T-helper 9 cell (primary cell): ENCODE results near the gene POT1.

Experiments used
- DNase-seq: peaks from one replicate; pipeline ENCODE4 v3.0.0-alpha.2; 2020

POT1 gene

DNA sequence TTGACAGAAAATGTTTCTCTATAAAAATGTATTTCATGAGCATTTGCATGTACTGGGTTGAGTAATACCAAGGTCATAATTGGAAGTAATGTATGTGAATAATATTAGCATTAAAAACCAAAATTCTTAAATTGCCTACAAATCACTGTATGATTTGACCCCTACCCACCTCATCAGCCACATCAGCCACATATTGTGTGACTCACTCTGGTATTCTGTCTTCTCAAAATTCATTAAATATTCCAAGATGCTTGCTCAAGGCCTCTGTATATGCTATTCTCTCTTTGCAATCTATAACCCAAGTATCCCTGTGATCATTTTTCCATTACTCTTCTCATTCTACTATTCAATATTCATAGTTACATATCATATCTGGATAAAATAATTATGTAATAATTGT lies 21.4 kb downstream of the POT1 start:
- DNase-seq = no peak

DNA sequence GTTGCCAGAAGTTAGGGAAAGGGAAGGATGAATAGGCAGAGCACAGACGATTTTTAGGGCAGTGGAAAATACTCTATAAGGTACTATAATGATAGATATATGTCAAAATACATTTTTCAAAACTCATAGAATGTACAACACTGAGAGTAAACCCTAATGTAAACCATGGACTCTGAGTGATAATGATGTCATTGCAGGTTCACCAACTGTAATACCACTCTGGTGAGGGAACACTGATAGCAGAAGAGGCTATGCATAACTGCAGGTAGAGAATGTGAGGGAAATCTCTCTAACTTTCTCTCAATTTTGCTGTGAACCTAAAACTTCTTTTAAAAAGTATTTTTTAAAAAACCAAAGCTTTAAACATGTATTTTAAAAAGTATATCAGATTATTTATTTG lies 22.1 kb downstream of the POT1 start:
- DNase-seq = no peak

DNA sequence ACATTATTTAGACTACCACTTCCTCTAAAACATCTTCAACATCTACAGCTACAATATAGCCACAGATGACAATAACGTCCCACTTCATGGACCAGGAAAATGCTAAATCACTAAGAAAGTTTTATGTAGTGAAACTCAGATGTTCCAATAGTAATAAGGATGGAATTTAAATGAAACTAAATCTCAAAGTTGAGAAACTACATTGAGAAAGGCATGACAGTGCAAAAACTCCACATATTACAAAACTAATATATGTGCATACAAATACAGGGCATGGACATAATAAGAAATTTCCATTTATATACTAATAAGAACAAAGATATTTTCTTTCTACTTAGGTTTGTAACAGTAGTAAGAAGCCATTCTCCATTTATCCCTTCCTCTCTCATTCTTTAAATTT lies 31.1 kb downstream of the POT1 start:
- DNase-seq = no peak

DNA sequence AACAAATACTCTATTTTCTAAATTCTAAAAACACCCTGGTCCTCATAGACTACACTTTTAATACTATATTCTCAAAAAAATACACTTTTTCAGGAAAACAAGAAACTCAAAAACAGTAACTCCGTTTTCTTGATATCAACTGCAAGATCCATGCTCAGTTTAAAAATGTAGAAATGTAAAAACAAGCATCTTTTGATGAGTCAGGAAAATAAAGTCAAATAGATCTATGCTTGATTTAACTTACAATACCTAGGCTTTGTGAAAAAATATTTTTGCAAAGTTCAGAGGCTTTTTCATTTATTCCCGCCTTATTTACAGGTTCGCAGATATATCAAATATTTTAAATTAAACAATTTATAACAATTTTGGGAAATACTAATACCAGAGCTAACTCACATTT lies 33.6 kb downstream of the POT1 start:
- DNase-seq = no peak

DNA sequence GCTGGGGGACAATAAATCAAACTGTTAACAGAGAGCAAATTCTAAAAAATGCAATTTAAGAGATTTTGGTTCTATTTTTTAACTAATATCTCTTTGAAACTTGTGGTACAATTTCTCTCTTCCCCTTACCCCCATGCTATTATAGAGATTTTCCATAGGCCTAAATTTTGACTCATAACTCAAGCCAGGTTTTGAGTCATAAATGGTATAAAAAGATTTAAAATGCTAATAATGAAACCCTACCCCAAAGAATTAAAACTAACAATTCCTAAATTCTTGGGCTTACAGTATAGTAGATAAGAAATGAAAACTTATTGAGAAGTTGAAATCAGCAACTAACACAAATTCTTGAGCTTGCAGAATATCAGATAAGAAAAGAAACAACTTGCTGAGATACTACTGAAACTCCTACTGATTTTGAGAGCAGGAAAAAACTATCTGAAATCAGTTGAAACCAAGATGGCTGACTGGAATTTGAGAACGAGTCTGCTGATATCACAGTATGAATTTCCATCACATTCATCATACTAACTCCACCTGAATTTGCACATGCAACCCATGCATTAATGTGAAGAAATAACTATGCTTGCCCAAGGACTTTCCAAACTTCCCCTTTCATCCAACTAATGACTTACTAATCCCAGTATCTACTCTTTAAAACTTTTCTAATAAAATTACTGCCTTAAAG lies 36.3 kb downstream of the POT1 start:
- no peak for DNase-seq

DNA sequence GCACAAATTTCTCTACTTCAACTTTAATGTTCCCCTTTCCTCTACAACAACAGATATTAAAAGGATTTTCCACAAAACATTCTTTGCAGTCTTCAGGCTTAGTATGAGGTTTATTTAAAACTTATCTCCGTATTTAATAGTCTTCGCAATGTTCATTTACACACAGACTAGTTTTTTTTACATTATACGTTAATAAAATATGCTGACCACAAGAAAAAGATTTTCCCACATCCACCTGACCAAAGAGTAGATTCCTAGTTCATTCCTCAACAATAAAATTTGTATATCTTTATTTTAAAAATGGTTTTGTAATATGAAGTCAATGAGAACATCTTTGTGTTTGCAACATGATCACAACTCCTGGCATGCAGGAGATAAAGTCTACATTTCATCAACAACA lies 42.4 kb downstream of the POT1 start:
- DNase-seq = no peak

DNA sequence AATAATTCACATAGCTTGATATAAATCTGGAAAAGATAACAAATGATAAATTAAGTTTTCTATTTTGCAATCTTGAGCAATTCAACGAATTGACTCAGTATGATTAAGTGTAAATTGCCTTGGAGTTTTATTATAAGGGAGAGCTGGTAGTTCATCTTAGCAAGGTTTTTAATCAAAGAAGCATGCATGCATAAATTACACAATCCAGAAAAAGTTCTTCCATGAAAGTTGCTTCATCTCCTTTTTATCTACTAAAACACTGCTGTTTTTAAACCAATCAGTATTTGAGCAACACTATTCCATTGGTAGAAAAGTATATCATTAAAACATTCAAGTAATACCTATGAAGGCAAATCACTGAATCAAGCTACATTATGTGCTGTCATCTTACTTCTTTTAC lies 47.6 kb downstream of the POT1 start:
- DNase-seq = no peak

DNA sequence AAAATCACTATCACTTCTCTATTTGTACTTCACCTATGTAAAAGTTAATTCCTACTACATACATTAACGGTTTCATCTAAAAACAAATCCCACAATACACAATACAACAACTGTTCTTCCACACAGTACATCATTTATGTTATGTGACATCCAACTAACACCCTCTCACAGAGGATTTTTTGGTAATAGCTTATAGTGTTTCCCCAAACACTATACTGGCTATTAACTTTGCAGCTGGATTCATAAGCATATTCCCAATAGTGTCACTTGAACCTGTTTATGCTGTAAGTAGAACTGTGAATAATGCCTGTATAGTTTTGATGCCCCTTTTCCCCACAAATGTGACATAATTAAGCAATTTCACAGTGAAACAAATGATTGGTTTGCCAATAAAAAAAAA lies 49.9 kb downstream of the POT1 start:
- no peak for DNase-seq

DNA sequence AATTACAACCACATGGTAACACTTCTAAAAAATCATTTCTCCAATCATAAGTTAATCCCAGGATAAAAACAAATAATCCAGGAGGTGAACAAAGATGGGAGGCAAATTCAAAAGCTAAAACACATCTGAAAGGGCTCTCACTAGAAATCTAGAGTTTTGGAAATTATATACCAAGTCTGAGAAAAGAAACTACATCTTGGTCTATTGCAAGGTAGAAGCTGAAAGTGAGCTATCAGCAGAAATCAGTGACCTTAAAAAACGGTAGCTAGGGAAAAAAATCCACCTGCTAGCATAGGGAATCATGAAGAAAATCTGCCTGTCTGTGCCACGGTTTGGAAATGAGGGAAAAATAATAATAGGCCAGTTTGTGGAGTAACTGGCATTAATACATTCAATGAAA lies 50.5 kb downstream of the POT1 start:
- no peak for DNase-seq

DNA sequence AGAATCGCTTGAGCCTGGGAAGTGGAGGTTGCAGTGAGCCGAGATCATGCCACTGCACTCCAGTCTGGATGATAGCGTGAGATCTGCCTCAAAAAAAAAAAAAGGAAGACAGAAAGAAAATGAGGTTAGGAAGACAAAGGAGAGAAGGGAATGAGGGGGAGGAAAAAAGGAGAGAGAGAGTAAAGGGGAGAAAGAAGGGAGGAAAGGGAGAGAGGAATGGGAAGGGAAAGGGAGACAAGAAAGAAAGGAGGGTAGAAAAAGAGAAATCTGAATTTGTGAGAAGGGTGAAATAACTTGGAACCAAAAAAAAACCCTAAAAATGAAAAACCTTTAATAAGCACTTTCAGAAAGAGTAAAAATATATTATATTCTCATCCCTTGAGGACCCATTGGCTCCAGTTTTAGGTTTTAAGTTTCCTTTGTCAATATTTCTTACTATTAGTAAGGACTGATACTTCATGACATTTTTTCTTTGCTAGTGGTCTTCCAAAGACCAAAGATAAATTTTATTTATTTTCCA lies 54.9 kb downstream of the POT1 start:
- DNase-seq = no peak

DNA sequence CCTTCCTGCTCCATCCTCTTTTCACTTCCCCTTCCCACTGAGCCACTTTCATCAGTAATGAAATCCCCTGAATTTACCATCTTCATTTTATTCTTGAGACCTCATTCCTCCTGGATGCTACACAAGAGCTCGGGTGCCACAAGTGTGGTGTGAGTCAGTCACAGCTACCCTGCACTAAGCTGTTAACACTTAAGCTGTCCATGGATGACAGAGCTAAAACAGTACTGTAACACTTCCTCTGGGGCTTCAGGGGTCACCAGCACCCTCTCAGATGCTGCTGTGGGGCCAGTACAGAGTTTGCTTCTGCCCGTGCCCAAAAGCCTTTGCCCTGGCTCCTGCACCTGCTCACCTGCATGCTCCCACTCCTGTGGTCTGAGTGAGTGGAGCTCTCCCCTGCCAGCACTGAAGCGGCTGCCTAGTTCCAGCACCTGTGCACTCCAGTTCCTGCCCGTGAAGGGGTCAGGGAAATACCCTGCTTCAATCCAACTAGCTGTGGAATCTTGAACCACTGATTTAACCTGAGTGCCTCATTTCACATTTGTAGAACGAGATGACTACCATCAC lies 71.9 kb downstream of the POT1 start:
- DNase-seq = no peak

DNA sequence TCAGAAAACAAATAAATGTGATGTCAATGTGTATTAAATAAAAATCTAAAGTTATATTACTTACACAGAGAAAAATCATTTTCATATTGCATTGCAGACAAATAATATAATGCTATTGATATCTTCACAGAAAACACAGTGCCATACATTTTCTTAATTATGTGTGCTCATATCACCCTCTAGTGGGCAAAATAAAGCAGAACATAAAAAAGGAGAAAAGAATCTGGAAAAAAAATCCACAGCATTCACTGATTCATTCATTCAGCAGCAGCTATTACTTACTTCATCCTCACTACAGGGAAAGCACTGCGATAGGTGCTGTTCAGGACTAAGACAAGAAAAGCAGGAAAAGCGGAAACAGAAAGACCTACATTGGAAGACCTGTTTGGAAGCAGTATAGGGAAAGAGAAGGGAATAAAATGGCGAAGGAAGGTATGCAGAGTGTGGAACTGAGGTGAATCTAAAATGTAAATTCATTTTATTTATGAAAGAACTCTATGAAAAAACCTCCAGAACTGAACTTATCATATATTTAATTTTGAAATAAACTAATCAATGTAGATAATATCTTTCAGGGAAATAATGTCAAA lies 73.2 kb downstream of the POT1 start:
- DNase-seq = no peak

DNA sequence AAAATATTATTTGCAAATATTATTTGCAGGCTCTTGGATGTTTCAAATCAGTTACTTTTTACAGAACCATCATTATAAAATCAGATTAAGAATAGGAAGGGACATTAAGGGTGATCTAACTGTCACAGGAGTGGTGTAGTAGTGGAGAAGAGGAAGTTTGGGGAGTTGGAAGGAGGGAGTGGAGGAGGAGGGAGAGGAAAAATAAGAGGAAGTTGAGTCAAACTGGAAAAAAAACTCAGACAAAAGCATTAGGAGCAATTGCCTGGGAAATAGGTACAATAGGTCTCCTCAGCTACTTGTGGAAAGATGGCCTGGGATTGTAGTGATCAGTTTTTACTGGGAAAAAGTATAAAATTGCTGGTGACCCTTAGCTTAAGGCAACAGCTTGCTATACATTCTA lies 86.3 kb downstream of the POT1 start:
- no peak for DNase-seq

DNA sequence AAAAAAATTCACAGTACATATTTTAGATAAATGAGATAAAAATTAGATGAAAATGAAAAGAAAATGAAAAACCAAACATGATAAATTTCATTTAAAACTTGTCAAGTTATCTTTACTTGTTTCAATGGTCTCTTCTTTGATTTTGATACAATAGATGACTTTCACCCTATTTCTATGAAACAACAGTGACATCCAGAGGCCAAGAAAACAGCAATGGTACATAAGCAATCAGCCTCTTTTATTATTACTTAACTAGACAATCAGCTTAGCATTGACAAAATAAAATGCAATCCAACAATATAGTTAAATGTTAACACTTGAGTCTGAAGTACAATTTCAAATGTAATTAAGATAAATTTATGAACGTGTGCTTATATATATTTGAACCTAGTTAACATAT lies 89.2 kb downstream of the POT1 start:
- no peak for DNase-seq

DNA sequence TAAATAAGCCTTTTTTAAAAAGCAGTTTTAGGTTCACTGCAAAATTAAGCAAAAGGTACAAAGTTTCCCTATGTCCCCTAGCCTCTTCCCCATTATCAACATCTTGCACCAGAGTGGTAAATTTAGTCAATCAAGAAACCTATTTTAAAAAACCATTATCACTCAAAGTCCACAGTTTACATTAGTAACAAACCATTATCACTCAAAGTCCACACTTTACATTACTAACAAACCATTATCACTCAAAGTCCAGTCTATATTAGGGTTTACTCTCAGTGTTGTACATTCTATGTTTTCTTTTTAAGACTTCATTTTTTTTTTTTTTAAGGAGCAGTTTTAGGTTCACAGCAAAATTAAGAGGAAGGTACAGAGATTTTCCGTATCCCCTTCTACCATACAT lies 89.9 kb downstream of the POT1 start:
- no peak for DNase-seq

DNA sequence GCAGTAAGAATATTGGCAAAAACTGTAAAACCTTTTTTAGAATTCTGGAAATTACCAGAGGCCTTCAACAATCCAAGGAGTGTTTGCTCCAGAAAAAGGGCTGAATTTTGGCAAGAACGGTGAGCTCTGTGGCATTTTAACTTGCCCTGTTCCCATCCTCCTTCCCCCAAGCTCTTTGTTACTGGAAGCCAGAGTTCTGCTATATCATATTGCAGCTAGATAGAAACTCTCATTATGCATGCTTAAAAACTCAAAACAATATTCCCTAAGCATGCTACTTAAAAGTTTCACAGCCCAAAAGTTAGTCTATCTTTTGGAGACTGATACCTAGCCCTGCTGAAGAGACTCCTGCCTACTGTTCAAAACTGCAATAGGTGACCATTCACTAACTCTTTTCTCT lies 93.5 kb downstream of the POT1 start:
- DNase-seq = no peak

DNA sequence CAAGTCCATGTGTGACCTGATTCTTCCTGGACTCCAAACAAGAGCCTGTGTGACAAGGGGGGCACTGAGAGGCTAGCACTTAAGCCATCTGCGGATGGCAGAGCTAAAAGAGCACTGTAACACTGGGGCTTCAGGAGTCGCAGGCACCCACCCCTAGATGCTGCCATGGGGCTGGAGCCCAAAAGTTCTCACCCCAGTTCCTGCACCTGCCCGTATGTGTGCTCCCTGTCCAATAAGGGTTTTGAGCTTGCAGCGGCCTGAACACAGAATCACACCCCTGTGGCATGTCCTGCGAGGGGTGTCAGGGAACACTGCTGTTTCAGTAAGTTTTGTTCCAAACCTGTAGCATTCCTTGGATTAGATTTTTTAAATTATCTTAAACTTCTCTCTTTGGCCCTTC lies 110.8 kb downstream of the POT1 start:
- no peak for DNase-seq

DNA sequence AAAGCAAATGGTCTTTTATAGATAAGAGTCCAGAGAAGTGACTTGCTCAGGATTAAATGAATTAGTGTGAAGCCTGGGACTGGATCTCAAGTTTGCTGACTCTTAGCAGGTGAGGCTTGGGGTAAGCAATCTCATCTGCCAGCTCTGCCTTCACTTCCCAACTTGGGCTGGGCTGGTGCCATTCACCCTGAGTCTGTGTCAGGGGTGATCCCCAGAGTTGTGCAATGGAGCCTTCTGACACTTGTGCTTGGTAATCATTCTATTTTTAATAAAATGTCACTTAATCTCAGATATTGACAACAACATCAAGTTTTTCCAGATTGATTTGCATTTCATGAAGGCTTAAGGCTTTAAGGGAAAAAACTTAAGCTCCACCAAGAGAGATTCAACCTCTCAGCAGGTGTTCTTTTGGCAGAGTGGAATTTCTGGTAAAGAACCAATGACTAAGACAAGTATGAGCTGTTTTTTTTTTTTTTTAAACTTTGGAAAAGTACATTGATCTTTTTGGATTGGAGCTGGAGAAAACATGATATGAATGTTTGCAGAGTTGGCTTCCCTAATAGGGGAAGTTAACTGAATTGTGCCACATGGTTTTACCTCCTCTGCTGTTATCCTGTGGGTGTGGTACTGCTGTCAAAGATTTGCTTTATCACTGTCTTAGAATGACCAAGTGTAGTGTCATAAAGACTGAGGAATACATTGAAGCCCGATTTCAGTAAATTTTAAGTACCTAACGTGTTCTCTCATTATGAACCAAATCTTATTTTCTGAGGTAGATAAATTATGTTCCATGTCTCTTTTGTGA lies 115.4 kb downstream of the POT1 start:
- DNase-seq = no peak

DNA sequence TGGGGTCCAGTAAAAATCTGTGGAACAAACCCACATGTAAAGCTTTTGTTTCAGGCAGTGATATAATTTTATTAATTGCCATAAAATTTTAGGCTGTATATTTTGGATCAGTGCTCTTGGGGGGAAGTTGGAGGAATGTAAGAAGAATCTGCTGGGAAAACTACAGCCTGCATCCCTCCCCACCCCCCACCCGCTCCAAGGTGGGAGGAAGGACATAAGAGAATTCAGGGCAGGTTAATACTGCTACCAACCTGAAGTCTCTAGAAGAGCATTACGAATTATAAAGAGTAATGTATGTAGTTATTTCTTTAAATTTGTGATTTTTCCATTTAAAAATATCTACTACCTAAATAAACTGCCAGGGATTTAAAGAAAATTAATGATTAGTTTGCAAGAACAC lies 116.9 kb downstream of the POT1 start:
- no peak for DNase-seq

DNA sequence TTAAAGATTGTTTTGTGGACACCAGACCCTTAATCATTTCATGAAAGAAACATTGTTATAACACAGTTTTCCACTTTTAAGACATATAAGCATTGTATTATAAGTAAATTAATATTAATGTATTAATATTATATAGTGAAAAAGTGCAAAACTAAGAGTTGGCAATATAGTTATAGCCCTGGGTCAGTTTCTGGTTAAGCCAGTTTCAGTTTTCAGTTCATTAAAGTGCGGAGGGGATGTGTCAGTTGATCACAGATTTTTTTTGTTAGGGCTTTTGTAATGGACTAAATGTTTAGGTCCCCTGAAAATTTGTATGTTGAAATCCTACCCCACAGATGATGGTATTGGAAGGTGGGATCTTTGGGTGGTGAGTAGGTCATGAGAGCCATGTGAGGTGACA lies 118.3 kb downstream of the POT1 start:
- DNase-seq = no peak

DNA sequence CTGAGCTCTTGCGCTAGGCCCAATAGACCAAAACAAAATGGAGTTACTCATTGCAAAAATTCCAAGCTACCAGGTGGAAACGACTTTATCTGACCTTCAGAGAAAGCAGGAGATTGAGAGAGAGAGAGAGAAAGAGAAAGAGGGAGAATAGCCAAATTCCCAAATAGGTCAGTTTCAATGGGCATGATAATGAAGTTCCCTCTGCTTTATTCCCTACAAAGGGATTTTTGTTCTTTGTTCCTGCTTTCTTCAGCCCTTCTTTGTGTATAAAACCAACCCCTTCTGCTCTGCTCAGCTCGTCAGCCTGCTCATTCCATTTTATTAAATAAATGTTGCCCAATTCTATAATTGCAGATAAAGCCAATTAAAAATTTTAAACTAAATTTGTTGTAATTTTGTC lies 119.0 kb downstream of the POT1 start:
- DNase-seq = no peak

DNA sequence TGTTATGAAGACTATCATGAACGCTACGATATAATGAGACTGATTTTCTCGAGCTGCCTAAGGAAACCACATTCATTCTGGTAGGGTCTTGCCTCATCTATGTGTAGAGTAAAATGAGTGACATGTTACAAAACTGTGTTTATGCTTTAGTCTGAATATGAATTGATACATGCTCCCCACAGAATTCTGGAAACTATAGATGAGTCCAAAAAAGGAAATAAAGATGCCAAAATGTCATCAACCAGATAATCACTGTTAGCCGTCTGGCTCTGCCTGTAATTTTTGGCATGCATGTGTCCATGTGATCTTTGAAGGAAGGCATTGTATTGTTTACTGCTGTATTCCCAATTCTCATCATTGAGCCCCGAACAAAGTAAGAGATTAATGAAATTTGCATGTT lies 121.4 kb downstream of the POT1 start:
- no peak for DNase-seq

DNA sequence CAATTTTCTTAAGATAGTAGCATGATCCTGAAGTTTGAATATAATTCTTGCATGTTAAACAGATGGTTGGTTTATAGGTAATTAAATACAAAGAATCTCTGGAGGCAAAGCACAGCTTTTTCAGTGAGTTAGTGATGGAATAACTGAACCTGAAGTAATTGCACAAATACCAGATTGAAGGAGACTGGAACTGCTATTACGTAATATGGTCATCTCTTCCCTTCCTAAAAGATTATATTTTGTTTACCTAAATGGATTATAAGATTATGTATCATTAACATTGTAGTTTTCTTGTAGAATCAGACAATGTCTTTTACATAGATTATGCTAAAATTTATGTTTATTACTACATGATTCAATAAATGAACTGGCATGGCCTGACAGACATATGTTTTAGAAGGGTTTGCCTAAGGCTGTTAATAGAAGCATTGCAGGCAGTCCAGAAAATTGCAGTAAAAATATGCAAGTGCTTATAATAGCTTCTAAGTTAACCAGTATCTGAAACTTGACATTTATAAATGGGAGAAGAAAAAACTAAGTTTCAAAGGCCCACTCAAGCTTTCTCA lies 128.2 kb downstream of the POT1 start:
- no peak for DNase-seq
